SK-N-SH (cell line): ENCODE results near the gene PXYLP1. TPM values are rescaled to one million over a fixed set of nuclear protein-coding genes. Genes with fewer than 3 reads are reported as not detected.

Source experiments
- CTCF ChIA-PET: fragments of 300-600, 350-600 bp; formaldehyde crosslinking; extraction: SDS; loops from one replicate; lab custom pipeline; 2021; lab: Yijun Ruan, JAX
- POLR2A ChIA-PET: fragments of 350-600 bp; sonication (Branson Sonifier 250); formaldehyde crosslinking; extraction: SDS; loops from one replicate; lab custom pipeline; 2020; ENCODE audit warnings: antibody characterized with exemption, inconsistent platforms; lab: Yijun Ruan, JAX
- DNase-seq: peaks from one replicate; pipeline ENCODE4 v3.0.0; 2012
- H2AFZ ChIP-seq: fragments of 200-600 bp; sonication (generic); 2 replicates; pipeline ENCODE4 v1.8.1; 2016; ENCODE audit warnings: antibody characterized with exemption, mild to moderate bottlenecking, low read depth
- H3F3A ChIP-seq: fragments of 200-600 bp; sonication (generic); replicated peaks from 2 replicates; pipeline ENCODE3; 2016; ENCODE audit warnings: antibody characterized with exemption, mild to moderate bottlenecking; ENCODE audit not compliant: insufficient read depth
- H3K27ac ChIP-seq, 2 experiments: fragments of 200-500 bp in 1 of 2; fragments of 200-600 bp in 1 of 2; sonication (Bioruptor generic) in 1 of 2; sonication (generic), shearing (Covaris generic) in 1 of 2; 2 replicates each; pipeline versions ENCODE4 v1.5.1 to v1.6.1; 2014 to 2016; ENCODE audit warnings: low read depth in 2 of 2, inconsistent platforms in 1 of 2, low read length in 1 of 2, mild to moderate bottlenecking in 1 of 2, mixed read lengths in 1 of 2
- H3K27me3 ChIP-seq: fragments of 200-600 bp; sonication (generic), shearing (Covaris generic); 2 replicates; pipeline ENCODE4 v1.6.1; 2016; ENCODE audit warnings: mixed run types; ENCODE audit not compliant: insufficient read depth
- H3K36me3 ChIP-seq, 2 experiments: fragments of 200-500 bp in 1 of 2; fragments of 200-600 bp in 1 of 2; sonication (Bioruptor generic) in 1 of 2; sonication (generic) in 1 of 2; replicated peaks in 1 of 2; 2 replicates each; pipeline versions ENCODE3 to v1.5.1; 2014 to 2016; ENCODE audit warnings: low read length in 1 of 2, mild to moderate bottlenecking in 1 of 2; ENCODE audit not compliant: insufficient read depth in 2 of 2, control insufficient read depth in 1 of 2
- H3K4me1 ChIP-seq, 2 experiments: fragments of 200-500 bp in 1 of 2; fragments of 200-600 bp in 1 of 2; sonication (Bioruptor generic) in 1 of 2; sonication (generic), shearing (Covaris generic) in 1 of 2; 2 replicates each; pipeline versions ENCODE4 v1.5.1 to v1.6.1; 2014 to 2016; ENCODE audit warnings: low read depth in 1 of 2, low read length in 1 of 2, mixed run types in 1 of 2; ENCODE audit not compliant: insufficient read depth in 2 of 2, control insufficient read depth in 1 of 2
- H3K4me2 ChIP-seq: fragments of 200-600 bp; sonication (generic), shearing (Covaris generic); 2 replicates; pipeline ENCODE4 v1.6.1; 2017; ENCODE audit warnings: mixed run types
- H3K4me3 ChIP-seq, 2 experiments: fragments of 200-500 bp in 1 of 2; fragments of 200-600 bp in 1 of 2; sonication (Bioruptor generic) in 1 of 2; sonication (generic), shearing (Covaris generic) in 1 of 2; 2 replicates each; pipeline versions ENCODE4 v1.5.1 to v1.8.1; 2014 to 2016; ENCODE audit warnings: low read depth in 2 of 2, inconsistent platforms in 1 of 2, low read length in 1 of 2, mild to moderate bottlenecking in 1 of 2, mixed read lengths in 1 of 2, moderate library complexity in 1 of 2
- H3K79me2 ChIP-seq: fragments of 200-600 bp; sonication (generic); 2 replicates; pipeline ENCODE4 v1.8.1; 2017; ENCODE audit warnings: mild to moderate bottlenecking; ENCODE audit not compliant: insufficient read depth
- H3K9ac ChIP-seq: fragments of 200-600 bp; sonication (generic); 2 replicates; pipeline ENCODE4 v1.6.1; 2017; ENCODE audit warnings: mixed run types
- H3K9me2 ChIP-seq: fragments of 200-600 bp; sonication (generic); 2 replicates; pipeline ENCODE4 v1.6.1; 2017; ENCODE audit warnings: mixed run types
- H3K9me3 ChIP-seq: fragments of 200-600 bp; sonication (generic); 2 replicates; pipeline ENCODE4 v1.6.1; 2017; ENCODE audit warnings: mixed run types, mild to moderate bottlenecking, moderate library complexity
- H4K20me1 ChIP-seq: fragments of 200-600 bp; sonication (generic); 2 replicates; pipeline ENCODE4 v1.6.1; 2017; ENCODE audit warnings: mild to moderate bottlenecking, mixed run types; ENCODE audit not compliant: insufficient read depth
- EP300 ChIP-seq, 2 experiments: IDR thresholded peaks; 2 replicates each; pipeline versions ENCODE4 v1.4.0 to v1.6.1; 2012; ENCODE audit warnings: borderline replicate concordance in 1 of 2, low read depth in 1 of 2, low read length in 1 of 2
- EZH2phosphoT487 ChIP-seq: fragments of 200-600 bp; sonication (generic); IDR thresholded peaks from 2 replicates; pipeline ENCODE4 v1.6.1; 2017; ENCODE audit warnings: low read depth, mixed run types, mild to moderate bottlenecking, antibody characterized with exemption, moderate library complexity, borderline replicate concordance
- FOSL2 ChIP-seq: IDR thresholded peaks from 2 replicates; pipeline ENCODE4 v1.4.0; 2012; ENCODE audit warnings: low read depth, mild to moderate bottlenecking, moderate library complexity, borderline replicate concordance
- GABPA ChIP-seq: IDR thresholded peaks from 2 replicates; pipeline ENCODE4 v1.4.0; 2012; ENCODE audit warnings: low read depth, mild to moderate bottlenecking
- IRF3 ChIP-seq: fragments of 150-350 bp; IDR thresholded peaks from 2 replicates; pipeline ENCODE4 v1.6.1; 2016; ENCODE audit warnings: mild to moderate bottlenecking, low read depth, low read length
- JUND ChIP-seq: IDR thresholded peaks from 2 replicates; pipeline ENCODE4 v1.4.0; 2012
- MXI1 ChIP-seq: IDR thresholded peaks from 2 replicates; pipeline ENCODE4 v1.6.1; 2012; ENCODE audit warnings: mild to moderate bottlenecking, low read depth, low read length, improper control_type of control experiment
- NRF1 ChIP-seq: IDR thresholded peaks from 2 replicates; pipeline ENCODE4 v1.6.1; 2012; ENCODE audit warnings: low read depth, mild to moderate bottlenecking, low read length
- POLR2AphosphoS5 ChIP-seq: IDR thresholded peaks from 2 replicates; pipeline ENCODE4 v1.6.1; 2012; ENCODE audit warnings: low read depth, low read length
- REST ChIP-seq: IDR thresholded peaks from 2 replicates; pipeline ENCODE4 v1.6.1; 2012; ENCODE audit warnings: mild to moderate bottlenecking, low read depth, low read length, moderate library complexity
- SIN3A ChIP-seq: IDR thresholded peaks from 2 replicates; pipeline ENCODE4 v1.6.1; 2012; ENCODE audit warnings: low read depth, mild to moderate bottlenecking, low read length, moderate library complexity, borderline replicate concordance
- SMC3 ChIP-seq: IDR thresholded peaks from 2 replicates; pipeline ENCODE4 v1.6.1; 2012; ENCODE audit warnings: low read depth, low read length, improper control_type of control experiment
- TAF1 ChIP-seq: IDR thresholded peaks from 2 replicates; pipeline ENCODE4 v1.6.1; 2012; ENCODE audit warnings: low read depth, mild to moderate bottlenecking, low read length, moderate library complexity, borderline replicate concordance
- TCF12 ChIP-seq: IDR thresholded peaks from 2 replicates; pipeline ENCODE4 v1.4.0; 2012
- TEAD4 ChIP-seq: IDR thresholded peaks from 2 replicates; pipeline ENCODE4 v1.4.0; 2012; ENCODE audit warnings: mild to moderate bottlenecking, borderline replicate concordance; ENCODE audit not compliant: insufficient read depth
- USF2 ChIP-seq: fragments of 150-350 bp; IDR thresholded peaks from 2 replicates; pipeline ENCODE4 v1.6.1; 2017; ENCODE audit warnings: antibody characterized with exemption, low read length, low read depth, borderline replicate concordance
- WGBS: methylation state at CpG from one replicate; pipeline ENCODE4 v1.1.6; 2017; ENCODE audit warnings: low lambda C conversion rate; 5-methylcytosine and 5-hydroxymethylcytosine counted together
- polyA plus RNA-seq, 3 experiments: library from polyadenylated mRNA; depleted of rRNA; stranded (reverse); fragments of >200 nt; gene quantifications; 2 replicates each; pipeline ENCODE4 v1.2.3, GENCODE V29; 2012

Gene PXYLP1
- polyA plus RNA-seq, 1 of the 3 experiments (the other 2 are of a cell fraction), result 8.6 TPM

GRCh38 chr3:141333836-141334626 is 102.4 kb downstream of the PXYLP1 start:
- no peaks in the 10 kb centered on the region for H3K36me3 ChIP-seq
- WGBS, result 98% methylated on average over 3 of the region's 3 CpGs
- TF ChIP-seq JUND (no peak), REST (no peak), GABPA (no peak), SMC3 (no peak), NRF1 (no peak), FOSL2 (no peak), USF2 (no peak), EP300 (IDR thresholded peaks at IDR 0.05; ENCODE audit: borderline replicate concordance in 1 of 2, low read depth in 1 of 2, low read length in 1 of 2) (no peak), POLR2AphosphoS5 (no peak), TCF12 (no peak), MXI1 (no peak), TAF1 (no peak), EZH2phosphoT487 (no peak), TEAD4 (no peak), SIN3A (no peak), IRF3 (no peak)
- TF ChIP-seq, all 33 proteins: peak for 0
- H3K4me3 ChIP-seq, result no peak overlapping the region
- no peaks in the 10 kb centered on the region for H3K9me2 ChIP-seq
- no peak overlapping the region for H2AFZ ChIP-seq
- H3K27me3 ChIP-seq, result no peaks in the 10 kb centered on the region
- H4K20me1 ChIP-seq, result no peaks in the 10 kb centered on the region
- no peak overlapping the region for H3K9ac ChIP-seq
- ChIA-PET CTCF (interaction anchor here (1.0 kb wide), 1 partner anchor 30 kb away, joined by 3 read pairs; no protein-coding TSS in a partner anchor), POLR2A (no interaction called here)
- H3K9me3 ChIP-seq, result no peaks in the 10 kb centered on the region
- peaks cover 9 to 24% of the 10 kb centered on the region in 2 experiments; a peak in 3 of 4 replicates for H3K4me1 ChIP-seq
- no peak overlapping the region for H3K27ac ChIP-seq
- peaks cover 19% of the 10 kb centered on the region for H3F3A ChIP-seq
- no peak for DNase-seq
- H3K4me2 ChIP-seq, result no peak overlapping the region
- H3K79me2 ChIP-seq, result no peaks in the 10 kb centered on the region
